ENCODE measurements around the gene ETF1.

DNA sequence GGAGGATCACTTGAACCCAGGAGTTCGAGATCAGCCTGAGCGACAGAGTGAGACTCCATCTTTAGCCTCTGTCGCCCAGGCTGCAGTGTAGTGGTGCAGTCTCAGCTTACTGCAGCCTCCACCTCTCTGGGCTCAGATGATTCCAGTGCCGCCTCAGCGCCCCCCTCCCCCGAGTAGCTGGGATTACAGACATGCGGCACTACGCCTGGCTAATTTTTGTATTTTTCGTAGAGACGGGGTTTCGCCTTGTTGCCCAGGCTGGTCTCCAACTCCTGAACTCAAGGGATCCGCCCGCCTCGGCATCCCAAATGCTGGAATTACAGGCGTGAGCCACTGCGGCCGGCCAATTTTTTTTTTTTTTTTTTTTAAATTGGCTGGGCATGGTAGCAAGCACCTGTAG lies 34.4 kb upstream of the ETF1 start:
- no peak for TF ChIP-seq CTCF (IDR thresholded peaks at IDR 0.05)
- TF ChIP-seq POLR2AphosphoS5 (IDR thresholded peaks at IDR 0.05) = no peak

All from breast epithelium (tissue), 3 donors.